ENCODE results near the gene TMEM50B.

GRCh38 chr21:33421713-33422393 lies 57.9 kb downstream of the TMEM50B start:
- TF ChIP-seq CTCF (IDR thresholded peaks at IDR 0.05) (no peak), POLR2AphosphoS5 (IDR thresholded peaks at IDR 0.05) (no peak), EP300 (IDR thresholded peaks at IDR 0.05) (no peak), POLR2A (IDR thresholded peaks at IDR 0.05) (no peak)
